Measurements from ENCODE around the gene PGP. TPM values are rescaled to one million over a fixed set of nuclear protein-coding genes. Genes with fewer than 3 reads are reported as not detected.

Gene PGP
- total RNA-seq, 1 donor from 2014 or later, result 13.3 TPM

GRCh38 chr16:2228161-2228824 is 13.7 kb upstream of the PGP start:
- no peak for TF ChIP-seq CTCF (IDR thresholded peaks at IDR 0.05)
- Histone ChIP-seq H3K4me1 (peaks cover 16% of the 10 kb centered on the region), H3K27me3 (ENCODE audit: low read depth) (no peaks in the 10 kb centered on the region), H3K4me3 (no peak overlapping the region), H3K27ac (no peak overlapping the region), H3K36me3 (peaks cover 52% of the 10 kb centered on the region), H3K9me3 (no peaks in the 10 kb centered on the region)
- no peak for ATAC-seq
- intact Hi-C loops (cut with DNase I), result no loop called here
- no peak for DNase-seq

GRCh38 chr16:2226918-2227317 is 12.3 kb upstream of the PGP start:
- H3K36me3 ChIP-seq, result peaks cover 38% of the 10 kb centered on the region
- TF ChIP-seq CTCF (IDR thresholded peaks at IDR 0.05), result no peak
- intact Hi-C loops (cut with DNase I), result no loop called here

GRCh38 chr16:2226245-2226793 is 11.7 kb upstream of the PGP start:
- Histone ChIP-seq H3K27me3 (ENCODE audit: low read depth) (no peaks in the 10 kb centered on the region), H3K9me3 (no peaks in the 10 kb centered on the region), H3K4me1 (peaks cover 20% of the 10 kb centered on the region), H3K27ac (no peak overlapping the region), H3K4me3 (no peak overlapping the region), H3K36me3 (peaks cover 32% of the 10 kb centered on the region)
- ATAC-seq (no peak), DNase-seq (no peak)
- intact Hi-C loops (cut with DNase I), result no loop called here
- no peak for TF ChIP-seq CTCF (IDR thresholded peaks at IDR 0.05)

More at GRCh38 chr16:2226918-2227317, 12.3 kb upstream of the PGP start:
- Histone ChIP-seq H3K4me1 (peaks cover 20% of the 10 kb centered on the region), H3K4me3 (no peak overlapping the region), H3K27me3 (ENCODE audit: low read depth) (no peaks in the 10 kb centered on the region), H3K9me3 (no peaks in the 10 kb centered on the region), H3K27ac (no peak overlapping the region)
- no peak for ATAC-seq
- DNase-seq, result no peak

- DNase-seq, result peak; percentile 69
Measured at GRCh38 chr16:2223942-2224486, 9.4 kb upstream of the PGP start.

More at GRCh38 chr16:2223942-2224486, 9.4 kb upstream of the PGP start:
- Histone ChIP-seq H3K27me3 (ENCODE audit: low read depth) (no peaks in the 10 kb centered on the region), H3K4me3 (peak overlapping the region; percentile 99), H3K4me1 (peaks cover 20% of the 10 kb centered on the region), H3K36me3 (peaks cover 12% of the 10 kb centered on the region), H3K27ac (peak overlapping the region; percentile 91), H3K9me3 (no peaks in the 10 kb centered on the region)
- TF ChIP-seq CTCF (IDR thresholded peaks at IDR 0.05), result no peak
- intact Hi-C loops (cut with DNase I), result no loop called here
- ATAC-seq, result peak; percentile 62 to 69
